HepG2 (cell line): ENCODE results near the gene GSDMA. TPM values are rescaled to one million over a fixed set of nuclear protein-coding genes. Genes with fewer than 3 reads are reported as not detected.

ENCODE experiments used
- ARID3A ChIP-seq: IDR thresholded peaks from 2 replicates; pipeline ENCODE4 v1.6.1; 2012; ENCODE audit warnings: low read depth, low read length, improper control_type of control experiment
- ATF6 ChIP-seq: sonication (generic); formaldehyde crosslinking; conservative IDR thresholded peaks from 2 replicates; pipeline ENCODE4 v1.4.0; 2020; ENCODE audit warnings: missing genetic modification reagents
- CREM ChIP-seq, 2 experiments: sonication (generic) in 1 of 2; formaldehyde crosslinking in 1 of 2; IDR thresholded peaks; 2 replicates each; pipeline versions ENCODE4 v1.4.0 to v1.6.1; 2016 to 2020; ENCODE audit warnings: antibody characterized with exemption in 1 of 2, mild to moderate bottlenecking in 1 of 2, missing genetic modification reagents in 1 of 2
- KDM4B ChIP-seq: sonication (generic); formaldehyde crosslinking; IDR thresholded peaks from 2 replicates; pipeline ENCODE4 v1.4.0; 2020; ENCODE audit warnings: missing genetic modification reagents
- KMT2B ChIP-seq: IDR thresholded peaks from 2 replicates; pipeline ENCODE4 v1.6.1; 2016; ENCODE audit warnings: missing genetic modification reagents, missing compliant biosample characterization
- MXD1 ChIP-seq: sonication (generic); formaldehyde crosslinking; IDR thresholded peaks from 2 replicates; pipeline ENCODE4 v1.4.0; 2020; ENCODE audit warnings: mild to moderate bottlenecking, missing genetic modification reagents
- NCOA2 ChIP-seq: sonication (generic); formaldehyde crosslinking; IDR thresholded peaks from 2 replicates; pipeline ENCODE4 v1.8.0; 2022; ENCODE audit warnings: inconsistent platforms
- NCOA5 ChIP-seq: sonication (generic); formaldehyde crosslinking; IDR thresholded peaks from 2 replicates; pipeline ENCODE4 v1.4.0; 2020; ENCODE audit warnings: missing genetic modification reagents
- PRDM15 ChIP-seq: sonication (generic); formaldehyde crosslinking; IDR thresholded peaks from 2 replicates; pipeline ENCODE4 v1.4.0; 2020; ENCODE audit warnings: missing genetic modification reagents
- RORA ChIP-seq: sonication (generic); formaldehyde crosslinking; IDR thresholded peaks from 2 replicates; pipeline ENCODE4 v1.5.0; 2020; ENCODE audit warnings: mild to moderate bottlenecking, missing genetic modification reagents, moderate library complexity
- SALL2 ChIP-seq: sonication (generic); formaldehyde crosslinking; IDR thresholded peaks from 2 replicates; pipeline ENCODE4 v1.8.1; 2023; ENCODE audit warnings: mild to moderate bottlenecking, missing genetic modification reagents, inconsistent platforms
- ZGPAT ChIP-seq: IDR thresholded peaks from 2 replicates; pipeline ENCODE4 v1.6.1; 2016; ENCODE audit warnings: mild to moderate bottlenecking
- ZNF558 ChIP-seq: sonication (generic); formaldehyde crosslinking; IDR thresholded peaks from 2 replicates; pipeline ENCODE4 v1.9.0; 2022; ENCODE audit warnings: mild to moderate bottlenecking, missing genetic modification reagents, borderline replicate concordance
- ZNF782 ChIP-seq: sonication (generic); formaldehyde crosslinking; IDR thresholded peaks from 2 replicates; pipeline ENCODE4 v1.4.0; 2020; ENCODE audit warnings: missing genetic modification reagents, mild to moderate bottlenecking, borderline replicate concordance
- ZSCAN21 ChIP-seq: sonication (generic); formaldehyde crosslinking; IDR thresholded peaks from 2 replicates; pipeline ENCODE4 v1.8.0; 2022; ENCODE audit warnings: mild to moderate bottlenecking, missing genetic modification reagents, moderate library complexity, borderline replicate concordance
- polyA plus RNA-seq, 8 experiments: library from polyadenylated mRNA; depleted of rRNA in 3 of 8; stranded (reverse) in 7 of 8; unstranded in 1 of 8; fragments of >200 nt; fragmentation: Illumina TruSeq in 4 of 8; extraction: Trizol in 4 of 8; gene quantifications; 2 replicates each; pipeline versions ENCODE4 v1.2.1 to v1.2.3, GENCODE V29; 2011 to 2016; ENCODE audit warnings: low read depth in 4 of 8, missing spikeins in 1 of 8, mixed read lengths in 1 of 8; ENCODE audit not compliant: insufficient read depth in 1 of 8
- total RNA-seq, 5 experiments: library from RNA; depleted of rRNA; stranded (reverse); fragments of >200 nt; fragmentation: Illumina TruSeq; extraction: Trizol; gene quantifications; 2 replicates each; pipeline ENCODE4 v1.2.3, GENCODE V29; 2016; ENCODE audit warnings: low read depth in 1 of 5

The GSDMA gene
- total and polyA plus RNA-seq, 2 of the 13 experiments (the other 11 are each of a cell fraction or from before 2014, with no cell fraction given): not detected

GRCh38 chr17:39927929-39928857 lies 34.6 kb upstream of the GSDMA start (continued):
- TF ChIP-seq ATF6 (CRISPR knock-in tag): no peak; the same call in 1 of the 2 replicates
- no peak for TF ChIP-seq MXD1 (CRISPR knock-in tag)
- TF ChIP-seq SALL2 (CRISPR knock-in tag): no peak
- TF ChIP-seq RORA (CRISPR knock-in tag): no peak
- no peak for TF ChIP-seq ZNF782 (CRISPR knock-in tag)
- TF ChIP-seq ZNF558 (CRISPR knock-in tag): no peak; the same call in 1 of the 2 replicates
- TF ChIP-seq NCOA2 (CRISPR knock-in tag): no peak
- TF ChIP-seq CREM (IDR thresholded peaks at IDR 0.05): no peak
- no peak for TF ChIP-seq CREM (CRISPR knock-in tag; IDR thresholded peaks at IDR 0.05)
- TF ChIP-seq PRDM15 (CRISPR knock-in tag): no peak
- no peak for TF ChIP-seq KDM4B
- no peak for TF ChIP-seq ZSCAN21 (CRISPR knock-in tag)
- TF ChIP-seq ZGPAT (CRISPR knock-in tag): no peak
- no peak for TF ChIP-seq ARID3A
- no peak for TF ChIP-seq KMT2B (CRISPR knock-in tag)
- TF ChIP-seq NCOA5: no peak
